Islet of Langerhans (tissue), 1 donor: ENCODE measurements around the gene GSAP.

Experiments
- FAIRE-seq: peaks from one replicate; lab custom pipeline; 2011; peaks lifted over from hg19 to GRCh38; lab: Jason Lieb, UNC

Gene GSAP

GRCh38 chr7:77438131-77438530 lies 22.0 kb upstream of the GSAP start:
- FAIRE-seq: no peak

- FAIRE-seq: no peak
Observed at GRCh38 chr7:77434570-77435275, 18.6 kb upstream of the GSAP start.

GRCh38 chr7:77433901-77434300 lies 17.8 kb upstream of the GSAP start:
- no peak for FAIRE-seq

GRCh38 chr7:77430927-77431326 lies 14.8 kb upstream of the GSAP start:
- no peak for FAIRE-seq

GRCh38 chr7:77428777-77429231 lies 12.7 kb upstream of the GSAP start:
- no peak for FAIRE-seq

- FAIRE-seq: no peak
Observed at GRCh38 chr7:77427996-77428603, 12.0 kb upstream of the GSAP start.

GRCh38 chr7:77426521-77427051 lies 10.4 kb upstream of the GSAP start:
- FAIRE-seq: no peak

GRCh38 chr7:77426052-77426404 lies 9.9 kb upstream of the GSAP start:
- no peak for FAIRE-seq

GRCh38 chr7:77425101-77426051 lies 9.2 kb upstream of the GSAP start:
- FAIRE-seq: no peak

- FAIRE-seq: no peak
Observed at GRCh38 chr7:77422500-77422899, 6.4 kb upstream of the GSAP start.

GRCh38 chr7:77420986-77421672 lies 5.0 kb upstream of the GSAP start:
- no peak for FAIRE-seq

GRCh38 chr7:77420438-77420837 lies 4.3 kb upstream of the GSAP start:
- no peak for FAIRE-seq

GRCh38 chr7:77419102-77419501 lies 3.0 kb upstream of the GSAP start:
- no peak for FAIRE-seq

- FAIRE-seq: no peak
Observed at GRCh38 chr7:77417801-77418200, 1.7 kb upstream of the GSAP start.

GRCh38 chr7:77416621-77417371 lies 647 bp upstream of the GSAP start:
- FAIRE-seq: no peak

- FAIRE-seq: no peak
Observed at GRCh38 chr7:77415476-77415822, 700 bp downstream of the GSAP start.

GRCh38 chr7:77413861-77414424 lies 2.2 kb downstream of the GSAP start:
- FAIRE-seq: no peak

GRCh38 chr7:77413128-77413527 lies 3.0 kb downstream of the GSAP start:
- FAIRE-seq: no peak

- FAIRE-seq: peak; percentile 55
Observed at GRCh38 chr7:77409739-77410547, 6.2 kb downstream of the GSAP start.

- no peak for FAIRE-seq
Observed at GRCh38 chr7:77409005-77409738, 7.0 kb downstream of the GSAP start.
